H1 (cell line): ENCODE results near the gene PI16. TPM values are rescaled to one million over a fixed set of nuclear protein-coding genes. Genes with fewer than 3 reads are reported as not detected.

Experiments
- CTCF ChIA-PET: fragments of 300-600 bp; sonication (Branson Sonifier 250); formaldehyde crosslinking; loops from one replicate; lab custom pipeline; 2021; ENCODE audit not compliant: partially characterized antibody; lab: Charles Lee
- POLR2A ChIA-PET: fragments of 300-600 bp; sonication (Branson Sonifier 250); formaldehyde crosslinking; loops from one replicate; lab custom pipeline; 2021; ENCODE audit warnings: inconsistent platforms; ENCODE audit not compliant: partially characterized antibody; lab: Charles Lee
- DNase-seq, 2 experiments: peaks; one replicate each; pipeline versions ENCODE4 v3.0.0 to v3.0.0-alpha.2; 2010 to 2022; ENCODE audit warnings: low spot score in 2 of 2, low read depth in 1 of 2, mixed read lengths in 1 of 2
- FAIRE-seq: peaks from 2 replicates; lab custom pipeline; 2011; peaks lifted over from hg19 to GRCh38; lab: Jason Lieb, UNC
- H2AFZ ChIP-seq: 2 replicates; pipeline ENCODE4 v1.8.1; 2012; ENCODE audit warnings: low read length, inconsistent platforms
- H2AK5ac ChIP-seq: 2 replicates; pipeline ENCODE4 v1.6.1; 2013; ENCODE audit warnings: low read depth, low read length
- H2BK120ac ChIP-seq: replicated peaks from 2 replicates; pipeline ENCODE3; 2013; ENCODE audit warnings: low read depth, low read length, inconsistent platforms
- H2BK12ac ChIP-seq: 2 replicates; pipeline ENCODE4 v1.6.1; 2013; ENCODE audit warnings: low read depth, low read length
- H2BK15ac ChIP-seq: 2 replicates; pipeline ENCODE4 v1.6.1; 2013; ENCODE audit warnings: low read length
- H2BK20ac ChIP-seq: 2 replicates; pipeline ENCODE4 v1.6.1; 2013; ENCODE audit warnings: low read length
- H2BK5ac ChIP-seq: 2 replicates; pipeline ENCODE4 v1.6.1; 2013; ENCODE audit warnings: low read depth, low read length
- H3K14ac ChIP-seq: 2 replicates; pipeline ENCODE4 v1.6.1; 2013; ENCODE audit warnings: inconsistent platforms; ENCODE audit not compliant: insufficient read length
- H3K18ac ChIP-seq: 2 replicates; pipeline ENCODE4 v1.6.1; 2013; ENCODE audit warnings: low read length; ENCODE audit errors: extremely low read depth
- H3K23ac ChIP-seq: 2 replicates; pipeline ENCODE4 v1.6.1; 2013; ENCODE audit warnings: inconsistent platforms; ENCODE audit not compliant: insufficient read length
- H3K23me2 ChIP-seq: 2 replicates; pipeline ENCODE4 v1.6.1; 2013; ENCODE audit warnings: low read depth, low read length
- H3K27ac ChIP-seq: 2 replicates; pipeline ENCODE4 v1.6.1; 2011; ENCODE audit warnings: low read depth, low read length, inconsistent platforms
- H3K27me3 ChIP-seq, 4 experiments: replicated peaks in 1 of 4; 1 replicate in 1 of 4; 2 replicates in 3 of 4; pipeline versions ENCODE4 v1.6.1 to v1.8.1; 2011 to 2013; ENCODE audit warnings: low read length in 3 of 4, mild to moderate bottlenecking in 3 of 4, inconsistent platforms in 2 of 4, mixed read lengths in 2 of 4, moderate library complexity in 1 of 4; ENCODE audit not compliant: control insufficient read depth in 3 of 4, insufficient read depth in 3 of 4; ENCODE audit errors: extremely low read depth in 1 of 4
- H3K36me3 ChIP-seq, 4 experiments: 2 replicates each; pipeline versions ENCODE4 v1.6.1 to v1.8.1; 2011 to 2013; ENCODE audit warnings: mild to moderate bottlenecking in 4 of 4, low read length in 3 of 4, moderate library complexity in 2 of 4, control low read depth in 1 of 4, inconsistent platforms in 1 of 4; ENCODE audit not compliant: insufficient read depth in 4 of 4, control insufficient read depth in 2 of 4
- H3K4ac ChIP-seq: replicated peaks from 2 replicates; pipeline ENCODE3; 2013; ENCODE audit warnings: low read length, low read depth, mixed read lengths, inconsistent platforms; ENCODE audit not compliant: insufficient read length
- H3K4me1 ChIP-seq, 4 experiments: replicated peaks in 1 of 4; 1 replicate in 1 of 4; 2 replicates in 3 of 4; pipeline versions ENCODE4 v1.6.1 to v1.8.1; 2011 to 2013; ENCODE audit warnings: low read length in 3 of 4, inconsistent platforms in 2 of 4, mixed read lengths in 1 of 4; ENCODE audit not compliant: insufficient read depth in 4 of 4, control insufficient read depth in 3 of 4
- H3K4me2 ChIP-seq, 2 experiments: 2 replicates each; pipeline versions ENCODE4 v1.6.1 to v1.8.1; 2011 to 2013; ENCODE audit warnings: low read depth in 2 of 2, low read length in 2 of 2, control low read depth in 1 of 2, inconsistent platforms in 1 of 2, mild to moderate bottlenecking in 1 of 2; ENCODE audit not compliant: insufficient read depth in 1 of 2
- H3K4me3 ChIP-seq, 4 experiments: fragments of 200-600, 300-600 bp in 1 of 4; sonication (generic), shearing (Covaris generic), sonication (Bioruptor Twin) in 1 of 4; 2 replicates each; pipeline versions ENCODE4 v1.5.1 to v1.8.1; 2011 to 2016; ENCODE audit warnings: low read length in 4 of 4, low read depth in 3 of 4, control low read depth in 2 of 4, inconsistent platforms in 2 of 4, mild to moderate bottlenecking in 2 of 4, mixed read lengths in 1 of 4, moderate library complexity in 1 of 4; ENCODE audit not compliant: insufficient read depth in 2 of 4; ENCODE audit errors: extremely low read depth in 1 of 4
- H3K56ac ChIP-seq: replicated peaks from 2 replicates; pipeline ENCODE3; 2013; ENCODE audit warnings: low read depth, mild to moderate bottlenecking, mixed read lengths, low read length, inconsistent platforms; ENCODE audit not compliant: insufficient read length
- H3K79me1 ChIP-seq: 2 replicates; pipeline ENCODE4 v1.6.1; 2013; ENCODE audit warnings: low read depth, low read length, control low read depth
- H3K79me2 ChIP-seq, 2 experiments: 2 replicates each; pipeline versions ENCODE4 v1.6.1 to v1.8.1; 2012 to 2013; ENCODE audit warnings: low read length in 2 of 2, mild to moderate bottlenecking in 2 of 2, inconsistent platforms in 1 of 2; ENCODE audit not compliant: insufficient read depth in 2 of 2, control insufficient read depth in 1 of 2
- H3K9ac ChIP-seq, 4 experiments: replicated peaks in 1 of 4; 1 replicate in 1 of 4; 2 replicates in 3 of 4; pipeline versions ENCODE4 v1.6.1 to v1.8.1; 2011 to 2013; ENCODE audit warnings: low read depth in 3 of 4, low read length in 3 of 4, control low read depth in 2 of 4, mild to moderate bottlenecking in 2 of 4, moderate library complexity in 2 of 4, inconsistent platforms in 1 of 4; ENCODE audit errors: extremely low read depth in 1 of 4
- H3K9me3 ChIP-seq, 2 experiments: 2 replicates each; pipeline versions ENCODE4 v1.6.1 to v1.8.1; 2012 to 2013; ENCODE audit warnings: mild to moderate bottlenecking in 2 of 2, moderate library complexity in 2 of 2, control low read depth in 1 of 2, inconsistent platforms in 1 of 2, low read depth in 1 of 2, low read length in 1 of 2, mixed read lengths in 1 of 2; ENCODE audit not compliant: insufficient read depth in 2 of 2
- H4K20me1 ChIP-seq, 2 experiments: replicated peaks in 1 of 2; 2 replicates each; pipeline versions ENCODE3 to v1.8.1; 2011 to 2013; ENCODE audit warnings: inconsistent platforms in 2 of 2, low read length in 2 of 2, mild to moderate bottlenecking in 1 of 2; ENCODE audit not compliant: insufficient read depth in 2 of 2, control insufficient read depth in 1 of 2
- H4K5ac ChIP-seq: 2 replicates; pipeline ENCODE4 v1.6.1; 2013; ENCODE audit warnings: low read length, low read depth, mixed read lengths, inconsistent platforms; ENCODE audit not compliant: insufficient read length
- H4K8ac ChIP-seq: 2 replicates; pipeline ENCODE4 v1.8.0; 2013; ENCODE audit warnings: mild to moderate bottlenecking, moderate library complexity, low read length, inconsistent platforms; ENCODE audit not compliant: insufficient read depth; ENCODE audit errors: extremely low read depth
- H4K91ac ChIP-seq: replicated peaks from 2 replicates; pipeline ENCODE3; 2013; ENCODE audit warnings: low read length, mixed read lengths, inconsistent platforms; ENCODE audit not compliant: insufficient read length
- BCL11A ChIP-seq, 2 experiments: IDR thresholded peaks; one replicate each; pipeline ENCODE4 v1.6.1; 2011; ENCODE audit warnings: low read depth in 2 of 2, low read length in 2 of 2, mild to moderate bottlenecking in 2 of 2
- WGBS, 2 experiments: shearing (Covaris generic) in 1 of 2; methylation state at CpG; one replicate each; pipeline versions ENCODE4 v1.1.6 to v1.1.7; 2013 to 2015; ENCODE audit warnings: low lambda C conversion rate in 2 of 2, mixed read lengths in 2 of 2, inconsistent platforms in 1 of 2, low coverage in 1 of 2, missing lambda C conversion rate in 1 of 2; ENCODE audit not compliant: insufficient replicate concordance in 2 of 2, insufficient coverage in 1 of 2, insufficient read length in 1 of 2; ENCODE audit errors: extremely low coverage in 1 of 2, missing lambda C conversion rate in 1 of 2; 5-methylcytosine and 5-hydroxymethylcytosine counted together
- polyA plus RNA-seq, 7 experiments: library from polyadenylated mRNA; depleted of rRNA in 3 of 7; stranded (reverse) in 5 of 7; unstranded in 2 of 7; fragments of >200 nt in 5 of 7; fragments of 200-250 nt in 2 of 7; gene quantifications; 1 replicate in 5 of 7; 2 replicates in 1 of 7; 4 replicates in 1 of 7; pipeline versions ENCODE4 v1.2.1 to v1.2.3, GENCODE V29; 2011 to 2013; ENCODE audit warnings: missing spikeins in 2 of 7, mixed read lengths in 2 of 7
- total RNA-seq: library from RNA; stranded (reverse); fragmentation: NEBNext Ultra II Directional; extraction: Animal tissue kit (Norgen Biotek cat#: 25700); gene quantifications from 2 replicates; pipeline ENCODE4 v1.2.1, GENCODE V29; 2021
- TF ChIP-seq, protein P1 (sequence below), 3 experiments: IDR thresholded peaks; 1 replicate in 2 of 3; 2 replicates in 1 of 3; pipeline versions ENCODE4 v1.5.1 to v1.6.1; 2011; ENCODE audit warnings: low read length in 3 of 3, mild to moderate bottlenecking in 3 of 3, inconsistent platforms in 2 of 3, low read depth in 1 of 3, moderate library complexity in 1 of 3; ENCODE audit not compliant: insufficient read depth in 1 of 3; ENCODE audit errors: control extremely low read depth in 1 of 3

PI16 gene
- total and polyA plus RNA-seq, 2 of the 8 experiments (the other 6 are each of a cell fraction or from before 2014, with no cell fraction given): 0.05 TPM; not detected in 1

DNA sequence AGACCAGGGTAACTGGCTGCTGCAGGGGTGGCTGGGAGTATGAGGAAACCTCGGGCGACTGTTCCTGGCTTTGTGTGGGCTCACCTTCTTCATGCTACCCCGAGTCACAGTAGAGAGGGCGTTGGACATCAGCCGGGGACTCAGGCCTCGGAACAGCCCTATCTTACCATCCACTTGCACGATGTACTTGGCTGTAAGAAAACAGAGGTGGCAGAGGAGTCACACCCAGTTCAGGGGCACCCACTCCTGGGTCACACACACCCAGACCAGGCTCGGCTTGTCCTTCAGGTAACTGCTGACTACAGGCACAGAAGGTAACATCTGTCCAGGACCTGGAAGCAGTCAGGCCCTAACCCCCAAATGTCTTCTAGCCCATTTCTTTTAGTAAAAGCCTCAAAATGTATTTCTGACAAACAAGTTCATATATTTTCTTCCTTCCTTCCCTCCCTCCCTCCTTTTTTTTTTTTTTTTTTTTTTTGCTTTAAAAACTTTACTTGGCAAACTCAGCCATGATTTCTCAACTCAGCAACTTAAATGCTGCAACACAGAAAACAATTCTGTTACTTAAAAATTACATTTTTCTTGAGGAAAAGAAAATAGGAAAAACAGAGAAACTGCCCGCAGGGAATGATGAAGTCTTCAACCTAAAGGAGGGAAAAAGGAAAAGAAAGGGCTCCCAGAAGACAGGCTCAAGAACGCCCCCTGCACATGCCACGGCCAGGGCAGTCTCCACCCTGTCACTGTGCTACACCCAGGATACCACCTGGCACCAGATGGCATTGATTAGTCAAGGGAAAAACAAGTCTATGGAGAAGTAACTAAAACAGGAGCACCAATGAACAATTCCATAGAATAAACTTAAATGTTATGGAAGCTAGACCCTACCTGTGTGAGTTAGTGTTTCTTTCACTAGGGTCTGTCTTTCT lies 24.1 kb downstream of the PI16 start:
- no peak overlapping the region for H2AFZ ChIP-seq
- H3K14ac ChIP-seq: no peak overlapping the region
- no peak overlapping the region for H4K5ac ChIP-seq
- peaks cover 6% of the 10 kb centered on the region; the same call in 1 of the 2 replicates for H3K79me1 ChIP-seq
- H4K91ac ChIP-seq: no peak overlapping the region
- no peaks in the 10 kb centered on the region for H3K9me3 ChIP-seq
- no peak overlapping the region for H2BK15ac ChIP-seq
- H3K4me2 ChIP-seq: no peak overlapping the region
- CTCF ChIA-PET: interaction anchor here (0.6 to 14.9 kb wide), 26 partner anchors 9 to 232 kb away, joined by 3 to 237 read pairs (median 4); partner anchors contain the start of genes C6orf89 and MTCH1
- no peak overlapping the region for H2AK5ac ChIP-seq
- FAIRE-seq: no peak
- H2BK20ac ChIP-seq: no peak overlapping the region
- H3K4me3 ChIP-seq: no peak overlapping the region
- no peak overlapping the region for H3K4ac ChIP-seq
- TF ChIP-seq, protein P1, sequence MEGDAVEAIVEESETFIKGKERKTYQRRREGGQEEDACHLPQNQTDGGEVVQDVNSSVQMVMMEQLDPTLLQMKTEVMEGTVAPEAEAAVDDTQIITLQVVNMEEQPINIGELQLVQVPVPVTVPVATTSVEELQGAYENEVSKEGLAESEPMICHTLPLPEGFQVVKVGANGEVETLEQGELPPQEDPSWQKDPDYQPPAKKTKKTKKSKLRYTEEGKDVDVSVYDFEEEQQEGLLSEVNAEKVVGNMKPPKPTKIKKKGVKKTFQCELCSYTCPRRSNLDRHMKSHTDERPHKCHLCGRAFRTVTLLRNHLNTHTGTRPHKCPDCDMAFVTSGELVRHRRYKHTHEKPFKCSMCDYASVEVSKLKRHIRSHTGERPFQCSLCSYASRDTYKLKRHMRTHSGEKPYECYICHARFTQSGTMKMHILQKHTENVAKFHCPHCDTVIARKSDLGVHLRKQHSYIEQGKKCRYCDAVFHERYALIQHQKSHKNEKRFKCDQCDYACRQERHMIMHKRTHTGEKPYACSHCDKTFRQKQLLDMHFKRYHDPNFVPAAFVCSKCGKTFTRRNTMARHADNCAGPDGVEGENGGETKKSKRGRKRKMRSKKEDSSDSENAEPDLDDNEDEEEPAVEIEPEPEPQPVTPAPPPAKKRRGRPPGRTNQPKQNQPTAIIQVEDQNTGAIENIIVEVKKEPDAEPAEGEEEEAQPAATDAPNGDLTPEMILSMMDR (IDR thresholded peaks at IDR 0.05; ENCODE audit: control extremely low read depth in 1 of 3, insufficient read depth in 1 of 3, low read depth in 1 of 3, low read length in 3 of 3): peak in 1 of 3 experiments; percentile 0; a peak in 1 of 4 replicates
- no peak for TF ChIP-seq BCL11A (IDR thresholded peaks at IDR 0.05; ENCODE audit: low read depth in 2 of 2, low read length in 2 of 2)
- TF ChIP-seq, all 59 proteins: peak for 1
- peaks cover 24 to 50% (median 42%) of the 10 kb centered on the region in 4 experiments for H3K36me3 ChIP-seq
- peaks cover 10 to 57% of the 10 kb centered on the region in 2 experiments for H3K79me2 ChIP-seq
- H2BK12ac ChIP-seq: no peak overlapping the region
- no peaks in the 10 kb centered on the region for H3K23me2 ChIP-seq
- no peak overlapping the region for H2BK120ac ChIP-seq
- DNase-seq: no peak
- WGBS, 2 experiments: 92% methylated on average over 11 of the region's 11 CpGs; no CpG with 5 or more reads in 1 of the 2 experiments
- no peak overlapping the region for H3K27ac ChIP-seq
- no peak overlapping the region for H2BK5ac ChIP-seq
- no peak overlapping the region for H3K18ac ChIP-seq
- H3K27me3 ChIP-seq: no peaks in the 10 kb centered on the region
- H4K8ac ChIP-seq: no peak overlapping the region
- POLR2A ChIA-PET: interaction anchor here (0.7 to 1.6 kb wide), 3 partner anchors 11 to 24 kb away, joined by 3 to 5 read pairs (median 3); partner anchors contain the start of gene PI16
- H3K23ac ChIP-seq: no peak overlapping the region
- H3K9ac ChIP-seq: no peak overlapping the region; a peak in 1 of 7 replicates
- peaks cover 6 to 14% (median 8%) of the 10 kb centered on the region in 4 experiments for H3K4me1 ChIP-seq
- peaks cover 27 to 46% of the 10 kb centered on the region in 2 experiments for H4K20me1 ChIP-seq
- no peak overlapping the region for H3K56ac ChIP-seq
